ENCODE data around the gene CFAP43. TPM values are rescaled to one million over a fixed set of nuclear protein-coding genes. Genes with fewer than 3 reads are reported as not detected.
A peak's percentile ranks its signal among the peaks of the same experiment; 100 is the strongest.

CFAP43 gene
- total RNA-seq, 2 experiments from 2014 or later: 0.18 TPM; not detected in 1

GRCh38 chr10:104170610-104171254, 61.4 kb downstream of the CFAP43 start:
- H3K27ac Mint-ChIP-seq: no peak overlapping the region
- H3K36me3 Mint-ChIP-seq (ENCODE audit: low read depth): no peaks in the 10 kb centered on the region
- peaks cover 11% of the 10 kb centered on the region for H3K9me3 Mint-ChIP-seq (ENCODE audit: insufficient read depth)
- H3K27me3 Mint-ChIP-seq (ENCODE audit: low read depth): peaks cover 31% of the 10 kb centered on the region
- POLR2A ChIA-PET: no interaction called here
- H3K4me1 Mint-ChIP-seq (ENCODE audit: low read depth): peaks cover 11% of the 10 kb centered on the region
- no peak overlapping the region for H3K4me3 Mint-ChIP-seq
- DNase-seq: peak; percentile 29
- CTCF ChIA-PET: interaction anchor here (0.8 to 1.5 kb wide), 3 partner anchors 9 to 49 kb away, joined by 4 read pairs; partner anchors contain the start of gene SFR1
- peak; percentile 89 for ATAC-seq

GRCh38 chr10:104155591-104155990, 76.6 kb downstream of the CFAP43 start:
- CTCF ChIA-PET: interaction anchor here (1.3 to 2.5 kb wide), 2 partner anchors 9 to 15 kb away, joined by 3 to 10 read pairs; no protein-coding TSS in a partner anchor
- H3K27ac Mint-ChIP-seq: no peak overlapping the region
- peaks cover 38% of the 10 kb centered on the region for H3K27me3 Mint-ChIP-seq (ENCODE audit: low read depth)
- H3K4me1 Mint-ChIP-seq (ENCODE audit: low read depth): no peaks in the 10 kb centered on the region
- ATAC-seq: no peak
- no peak overlapping the region for H3K4me3 Mint-ChIP-seq
- DNase-seq: no peak
- POLR2A ChIA-PET: no interaction called here
- H3K36me3 Mint-ChIP-seq (ENCODE audit: low read depth): peaks cover 9% of the 10 kb centered on the region
- H3K9me3 Mint-ChIP-seq (ENCODE audit: insufficient read depth): peaks cover 12% of the 10 kb centered on the region

- DNase-seq (no peak), ATAC-seq (no peak)
- Mint-ChIP-seq H3K4me3 (no peak overlapping the region), H3K36me3 (ENCODE audit: low read depth) (peaks cover 9% of the 10 kb centered on the region), H3K4me1 (ENCODE audit: low read depth) (no peaks in the 10 kb centered on the region), H3K27ac (no peak overlapping the region), H3K9me3 (ENCODE audit: insufficient read depth) (peaks cover 12% of the 10 kb centered on the region), H3K27me3 (ENCODE audit: low read depth) (peaks cover 40% of the 10 kb centered on the region)
- ChIA-PET CTCF (interaction anchor here (1.1 kb wide), 1 partner anchor 30 kb away, joined by 3 read pairs; the partner anchor contains the start of gene SFR1), POLR2A (no interaction called here)
These were observed 80.4 kb downstream of the CFAP43 start for GRCh38 chr10:104151737-104152136.

GRCh38 chr10:104150139-104150538, 82.0 kb downstream of the CFAP43 start:
- H3K36me3 Mint-ChIP-seq (ENCODE audit: low read depth): peaks cover 9% of the 10 kb centered on the region
- H3K9me3 Mint-ChIP-seq (ENCODE audit: insufficient read depth): peaks cover 12% of the 10 kb centered on the region
- ATAC-seq: no peak
- H3K4me1 Mint-ChIP-seq (ENCODE audit: low read depth): no peaks in the 10 kb centered on the region
- H3K4me3 Mint-ChIP-seq: no peak overlapping the region
- peaks cover 35% of the 10 kb centered on the region for H3K27me3 Mint-ChIP-seq (ENCODE audit: low read depth)
- DNase-seq: no peak
- no peak overlapping the region for H3K27ac Mint-ChIP-seq
- CTCF ChIA-PET: no interaction called here
- POLR2A ChIA-PET: no interaction called here

- Mint-ChIP-seq H3K36me3 (ENCODE audit: low read depth) (peaks cover 4% of the 10 kb centered on the region), H3K27ac (no peak overlapping the region), H3K27me3 (ENCODE audit: low read depth) (peaks cover 39% of the 10 kb centered on the region), H3K4me1 (ENCODE audit: low read depth) (no peaks in the 10 kb centered on the region), H3K9me3 (ENCODE audit: insufficient read depth) (peaks cover 4% of the 10 kb centered on the region), H3K4me3 (no peak overlapping the region)
- DNase-seq (no peak), ATAC-seq (no peak)
- CTCF ChIA-PET: interaction anchor here (0.9 to 2.5 kb wide), 5 partner anchors 10 to 128 kb away, joined by 3 to 10 read pairs (median 4); partner anchors contain the start of gene SFR1
- POLR2A ChIA-PET: interaction anchor here (1.3 kb wide), 1 partner anchor 26 kb away, joined by 3 read pairs; no protein-coding TSS in a partner anchor
These were observed 85.3 kb downstream of the CFAP43 start for GRCh38 chr10:104146882-104147281.

GRCh38 chr10:104144931-104145330, 87.2 kb downstream of the CFAP43 start:
- Mint-ChIP-seq H3K27ac (no peak overlapping the region), H3K4me1 (ENCODE audit: low read depth) (no peaks in the 10 kb centered on the region), H3K9me3 (ENCODE audit: insufficient read depth) (no peaks in the 10 kb centered on the region), H3K36me3 (ENCODE audit: low read depth) (no peaks in the 10 kb centered on the region), H3K4me3 (no peak overlapping the region), H3K27me3 (ENCODE audit: low read depth) (peaks cover 30% of the 10 kb centered on the region)
- ChIA-PET CTCF (interaction anchor here (1.2 kb wide), 1 partner anchor 134 kb away, joined by 3 read pairs; no protein-coding TSS in a partner anchor), POLR2A (no interaction called here)
- ATAC-seq (no peak), DNase-seq (no peak)

- ATAC-seq (no peak), DNase-seq (no peak)
- POLR2A ChIA-PET: no interaction called here
- peaks cover 32% of the 10 kb centered on the region for H3K27me3 Mint-ChIP-seq (ENCODE audit: low read depth)
- no peaks in the 10 kb centered on the region for H3K4me1 Mint-ChIP-seq (ENCODE audit: low read depth)
- H3K4me3 Mint-ChIP-seq: no peak overlapping the region
- CTCF ChIA-PET: no interaction called here
- H3K9me3 Mint-ChIP-seq (ENCODE audit: insufficient read depth): no peaks in the 10 kb centered on the region
- H3K36me3 Mint-ChIP-seq (ENCODE audit: low read depth): no peaks in the 10 kb centered on the region
- H3K27ac Mint-ChIP-seq: no peak overlapping the region
These were observed 88.3 kb downstream of the CFAP43 start for GRCh38 chr10:104143829-104144228.

GRCh38 chr10:104142081-104142480, 90.1 kb downstream of the CFAP43 start:
- H3K27me3 Mint-ChIP-seq (ENCODE audit: low read depth): peaks cover 32% of the 10 kb centered on the region
- POLR2A ChIA-PET: no interaction called here
- H3K4me1 Mint-ChIP-seq (ENCODE audit: low read depth): no peaks in the 10 kb centered on the region
- no peaks in the 10 kb centered on the region for H3K9me3 Mint-ChIP-seq (ENCODE audit: insufficient read depth)
- DNase-seq (no peak), ATAC-seq (no peak)
- CTCF ChIA-PET: no interaction called here
- no peak overlapping the region for H3K4me3 Mint-ChIP-seq
- no peaks in the 10 kb centered on the region for H3K36me3 Mint-ChIP-seq (ENCODE audit: low read depth)
- no peak overlapping the region for H3K27ac Mint-ChIP-seq

GRCh38 chr10:104139221-104139620, 92.9 kb downstream of the CFAP43 start:
- no peak overlapping the region for H3K27ac Mint-ChIP-seq
- H3K4me1 Mint-ChIP-seq (ENCODE audit: low read depth): no peaks in the 10 kb centered on the region

GRCh38 chr10:104138131-104138530, 94.0 kb downstream of the CFAP43 start:
- DNase-seq (no peak), ATAC-seq (no peak)
- Mint-ChIP-seq H3K36me3 (ENCODE audit: low read depth) (no peaks in the 10 kb centered on the region), H3K27me3 (ENCODE audit: low read depth) (peaks cover 30% of the 10 kb centered on the region), H3K4me1 (ENCODE audit: low read depth) (no peaks in the 10 kb centered on the region), H3K4me3 (no peak overlapping the region), H3K27ac (no peak overlapping the region), H3K9me3 (ENCODE audit: insufficient read depth) (no peaks in the 10 kb centered on the region)
- ChIA-PET POLR2A (no interaction called here), CTCF (no interaction called here)

More at GRCh38 chr10:104139221-104139620, 92.9 kb downstream of the CFAP43 start:
- H3K36me3 Mint-ChIP-seq (ENCODE audit: low read depth): no peaks in the 10 kb centered on the region
- H3K9me3 Mint-ChIP-seq (ENCODE audit: insufficient read depth): no peaks in the 10 kb centered on the region
- DNase-seq: no peak
- no peak for ATAC-seq
- ChIA-PET CTCF (interaction anchor here (0.6 to 1.9 kb wide), 6 partner anchors 16 to 251 kb away, joined by 3 to 6 read pairs (median 4); partner anchors contain the start of gene SFR1), POLR2A (no interaction called here)
- no peak overlapping the region for H3K4me3 Mint-ChIP-seq
- H3K27me3 Mint-ChIP-seq (ENCODE audit: low read depth): peaks cover 30% of the 10 kb centered on the region

- Mint-ChIP-seq H3K9me3 (ENCODE audit: insufficient read depth) (no peaks in the 10 kb centered on the region), H3K27ac (no peak overlapping the region), H3K4me3 (no peak overlapping the region), H3K36me3 (ENCODE audit: low read depth) (peaks cover 8% of the 10 kb centered on the region), H3K4me1 (ENCODE audit: low read depth) (no peaks in the 10 kb centered on the region), H3K27me3 (ENCODE audit: low read depth) (peaks cover 21% of the 10 kb centered on the region)
- ATAC-seq (no peak), DNase-seq (no peak)
- CTCF ChIA-PET: no interaction called here
- POLR2A ChIA-PET: interaction anchor here (0.6 to 1.9 kb wide), 2 partner anchors 8 to 219 kb away, joined by 3 to 6 read pairs; partner anchors contain the start of gene SFR1
These were observed 102.1 kb downstream of the CFAP43 start for GRCh38 chr10:104130041-104130440.

- H3K27me3 Mint-ChIP-seq (ENCODE audit: low read depth): peaks cover 11% of the 10 kb centered on the region
- no peak for DNase-seq
- peaks cover 15% of the 10 kb centered on the region for H3K36me3 Mint-ChIP-seq (ENCODE audit: low read depth)
- no peak for ATAC-seq
- CTCF ChIA-PET: interaction anchor here (1.0 kb wide), 1 partner anchor 240 kb away, joined by 4 read pairs; no protein-coding TSS in a partner anchor
- H3K27ac Mint-ChIP-seq: no peak overlapping the region
- POLR2A ChIA-PET: no interaction called here
- peaks cover 7% of the 10 kb centered on the region for H3K4me1 Mint-ChIP-seq (ENCODE audit: low read depth)
- H3K9me3 Mint-ChIP-seq (ENCODE audit: insufficient read depth): no peaks in the 10 kb centered on the region
- H3K4me3 Mint-ChIP-seq: no peak overlapping the region
These were observed 104.0 kb downstream of the CFAP43 start for GRCh38 chr10:104128214-104128613.
